CD14-positive monocyte (primary cell): ENCODE measurements around the gene ZNF334. TPM values are rescaled to one million over a fixed set of nuclear protein-coding genes. Genes with fewer than 3 reads are reported as not detected.

ENCODE experiments used
- DNase-seq, 3 donors: peaks; one replicate each; pipeline ENCODE4 v3.0.0-alpha.2; 2011 to 2022
- H2AFZ ChIP-seq: 2 replicates; pipeline ENCODE4 v1.6.0; 2012; ENCODE audit warnings: mild to moderate bottlenecking, low read depth, low read length, inconsistent platforms; ENCODE audit not compliant: insufficient read depth, poor library complexity, severe bottlenecking
- H3K27ac ChIP-seq, 2 donors: 1 replicate in 1 of 2; 2 replicates in 1 of 2; pipeline ENCODE4 v1.5.1; 2012 to 2013; ENCODE audit warnings: low read length in 2 of 2, control low read depth in 1 of 2, inconsistent platforms in 1 of 2, low read depth in 1 of 2, mild to moderate bottlenecking in 1 of 2
- H3K27me3 ChIP-seq, 2 donors: one replicate each; pipeline versions ENCODE4 v1.6.0 to v1.6.1; 2011 to 2013; ENCODE audit warnings: low read length in 2 of 2; ENCODE audit not compliant: control insufficient read depth in 2 of 2, insufficient read depth in 2 of 2
- H3K36me3 ChIP-seq, 2 donors: replicated peaks in 1 of 2; 1 replicate in 1 of 2; 2 replicates in 1 of 2; pipeline versions ENCODE4 v1.5.1 to v1.6.1; 2012 to 2013; ENCODE audit warnings: low read length in 2 of 2, control low read depth in 1 of 2, inconsistent platforms in 1 of 2, mild to moderate bottlenecking in 1 of 2; ENCODE audit not compliant: insufficient read depth in 2 of 2, control insufficient read depth in 1 of 2
- H3K4me1 ChIP-seq, 2 donors: 1 replicate in 1 of 2; 2 replicates in 1 of 2; pipeline versions ENCODE4 v1.5.1 to v1.6.1; 2012 to 2013; ENCODE audit warnings: low read length in 2 of 2, control low read depth in 1 of 2, inconsistent platforms in 1 of 2, mild to moderate bottlenecking in 1 of 2, moderate library complexity in 1 of 2; ENCODE audit not compliant: insufficient read depth in 2 of 2, control insufficient read depth in 1 of 2
- H3K4me2 ChIP-seq: replicated peaks from 2 replicates; pipeline ENCODE3; 2012; ENCODE audit warnings: low read length, moderate library complexity, mild to moderate bottlenecking; ENCODE audit not compliant: poor library complexity, severe bottlenecking; ENCODE audit errors: extremely low read depth
- H3K4me3 ChIP-seq, 3 experiments: fragments of 200-600 bp in 1 of 3; sonication (generic) in 1 of 3; replicated peaks in 1 of 3; 1 replicate in 2 of 3; 2 replicates in 1 of 3; pipeline ENCODE4 v1.5.1; 2011 to 2013; ENCODE audit warnings: low read length in 3 of 3, mild to moderate bottlenecking in 3 of 3, control low read depth in 2 of 3, low read depth in 2 of 3, inconsistent platforms in 1 of 3, moderate library complexity in 1 of 3
- H3K79me2 ChIP-seq: 2 replicates; pipeline ENCODE4 v1.6.0; 2012; ENCODE audit warnings: mild to moderate bottlenecking, control low read depth, inconsistent platforms, low read length, moderate library complexity; ENCODE audit not compliant: insufficient read depth
- H3K9ac ChIP-seq: 2 replicates; pipeline ENCODE4 v1.6.0; 2017; ENCODE audit warnings: low read length, mild to moderate bottlenecking; ENCODE audit not compliant: insufficient read depth, poor library complexity, severe bottlenecking
- H3K9me3 ChIP-seq, 2 donors: replicated peaks in 1 of 2; 1 replicate in 1 of 2; 2 replicates in 1 of 2; pipeline versions ENCODE4 v1.5.1 to v1.6.1; 2012 to 2013; ENCODE audit warnings: low read length in 2 of 2, control low read depth in 1 of 2; ENCODE audit not compliant: control insufficient read depth in 1 of 2, insufficient read depth in 1 of 2
- H4K20me1 ChIP-seq: 2 replicates; pipeline ENCODE4 v1.6.0; 2012; ENCODE audit warnings: mild to moderate bottlenecking, low read length, control low read depth, moderate library complexity; ENCODE audit not compliant: insufficient read depth
- H3K27ac Mint-ChIP-seq, 7 donors: one replicate each; pipeline ENCODE4 v1.8.0; 2020; ENCODE audit warnings: mild to moderate bottlenecking in 7 of 7, mixed read lengths in 7 of 7, moderate library complexity in 6 of 7, inconsistent platforms in 2 of 7
- H3K27me3 Mint-ChIP-seq, 3 donors: one replicate each; pipeline ENCODE4 v1.8.0; 2021 to 2022; ENCODE audit warnings: low read depth in 3 of 3, mild to moderate bottlenecking in 3 of 3, mixed read lengths in 3 of 3, moderate library complexity in 3 of 3, inconsistent platforms in 1 of 3
- H3K36me3 Mint-ChIP-seq, 2 donors: one replicate each; pipeline ENCODE4 v1.8.0; 2020; ENCODE audit warnings: mixed read lengths in 2 of 2, inconsistent platforms in 1 of 2, mild to moderate bottlenecking in 1 of 2
- H3K4me1 Mint-ChIP-seq: one replicate; pipeline ENCODE4 v1.8.0; 2020; ENCODE audit warnings: mild to moderate bottlenecking, mixed read lengths
- H3K4me3 Mint-ChIP-seq, 2 donors: one replicate each; pipeline ENCODE4 v1.8.0; 2020; ENCODE audit warnings: mild to moderate bottlenecking in 2 of 2, mixed read lengths in 2 of 2, moderate library complexity in 1 of 2
- H3K9me3 Mint-ChIP-seq, 7 donors: one replicate each; pipeline ENCODE4 v1.8.0; 2020 to 2022; ENCODE audit warnings: mixed read lengths in 7 of 7, mild to moderate bottlenecking in 6 of 7, moderate library complexity in 6 of 7, inconsistent platforms in 2 of 7
- CTCF ChIP-seq: fragments of 200-600 bp; IDR thresholded peaks from one replicate; pipeline ENCODE4 v1.8.0; 2022; ENCODE audit warnings: antibody characterized with exemption, mild to moderate bottlenecking
- WGBS: methylation state at CpG from one replicate; pipeline ENCODE4 v1.1.5; 2013; ENCODE audit warnings: missing lambda C conversion rate; ENCODE audit not compliant: insufficient coverage; 5-methylcytosine and 5-hydroxymethylcytosine counted together
- intact Hi-C, 2 donors: fragments of 100-400 bp; cut with micrococcal nuclease; formaldehyde crosslinking; loops; one replicate each; pipeline versions ENCODE4 v1.15.0 to v1.15.1; 2023
- polyA plus RNA-seq, 3 donors: library from polyadenylated mRNA; depleted of rRNA in 1 of 3; unstranded in 2 of 3; stranded (reverse) in 1 of 3; fragments of 300-500 nt in 2 of 3; fragments of >200 nt in 1 of 3; fragmentation: Illumina TruSeq in 2 of 3; gene quantifications; 1 replicate in 2 of 3; 2 replicates in 1 of 3; pipeline ENCODE4 v1.2.3, GENCODE V29; 2012 to 2021

ZNF334 gene
- polyA plus RNA-seq, 3 donors: 0.04 TPM; not detected in 2

- Histone ChIP-seq H3K27ac (no peak overlapping the region), H3K4me1 (peaks cover 1 to 3% of the 10 kb centered on the region in 2 donors), H4K20me1 (no peaks in the 10 kb centered on the region), H3K4me2 (no peak overlapping the region), H2AFZ (no peak overlapping the region), H3K4me3 (no peak overlapping the region), H3K79me2 (no peaks in the 10 kb centered on the region), H3K27me3 (peaks cover 0 to 6% of the 10 kb centered on the region in 2 donors), H3K36me3 (no peaks in the 10 kb centered on the region), H3K9ac (no peak overlapping the region), H3K9me3 (peaks cover 3 to 7% of the 10 kb centered on the region in 2 donors)
- no CpG with 5 or more reads among the region's 4 CpGs for WGBS
- H3K9me3 Mint-ChIP-seq: peaks cover 6 to 23% (median 12%) of the 10 kb centered on the region in 7 donors
- no peak for TF ChIP-seq CTCF
- intact Hi-C loops: no loop called here
- no peak overlapping the region for H3K4me3 Mint-ChIP-seq
- peaks cover 3 to 10% (median 3%) of the 10 kb centered on the region in 3 donors for H3K27me3 Mint-ChIP-seq
- no peak overlapping the region for H3K27ac Mint-ChIP-seq
- H3K36me3 Mint-ChIP-seq: no peaks in the 10 kb centered on the region
- DNase-seq: no peak
- peaks cover 4% of the 10 kb centered on the region for H3K4me1 Mint-ChIP-seq
Measured at GRCh38 chr20:46507760-46508407, 5.5 kb downstream of the ZNF334 start.

- TF ChIP-seq CTCF: no peak
- no peak overlapping the region for H3K4me3 ChIP-seq
- no peak for DNase-seq
- H2AFZ ChIP-seq: no peak overlapping the region
- H4K20me1 ChIP-seq: no peaks in the 10 kb centered on the region
- H3K27me3 ChIP-seq: no peaks in the 10 kb centered on the region
- no peaks in the 10 kb centered on the region for H3K79me2 ChIP-seq
- Mint-ChIP-seq H3K9me3 (peaks cover 22 to 41% (median 29%) of the 10 kb centered on the region in 7 donors), H3K27me3 (peaks cover 3 to 6% (median 3%) of the 10 kb centered on the region in 3 donors), H3K4me3 (no peak overlapping the region), H3K4me1 (peaks cover 2% of the 10 kb centered on the region), H3K36me3 (no peaks in the 10 kb centered on the region), H3K27ac (no peak overlapping the region)
- WGBS: 100% methylated on average over 3 of the region's 3 CpGs
- no peak overlapping the region for H3K27ac ChIP-seq
- intact Hi-C loops: no loop called here
- H3K9ac ChIP-seq: no peak overlapping the region
- H3K9me3 ChIP-seq: peaks cover 10 to 27% of the 10 kb centered on the region in 2 donors
- H3K4me1 ChIP-seq: no peaks in the 10 kb centered on the region
- H3K36me3 ChIP-seq: no peaks in the 10 kb centered on the region
- H3K4me2 ChIP-seq: no peak overlapping the region
Measured at GRCh38 chr20:46505506-46505905, 7.9 kb downstream of the ZNF334 start.
